ENCODE results near the gene MICAL3. TPM values are rescaled to one million over a fixed set of nuclear protein-coding genes. Genes with fewer than 3 reads are reported as not detected.
A peak's percentile ranks its signal among the peaks of the same experiment; 100 is the strongest.

MICAL3 gene
- total RNA-seq, 1 donor from 2014 or later = 103 TPM

GRCh38 chr22:17927062-17927461, 97.3 kb downstream of the MICAL3 start:
- TF ChIP-seq CTCF (IDR thresholded peaks at IDR 0.05; ENCODE audit: unreplicated experiment) = no peak
- Mint-ChIP-seq H3K27ac (no peak overlapping the region), H3K4me3 (no peak overlapping the region), H3K9me3 (no peaks in the 10 kb centered on the region), H3K27me3 (ENCODE audit: low read depth) (no peaks in the 10 kb centered on the region), H3K4me1 (peaks cover 29% of the 10 kb centered on the region), H3K36me3 (no peaks in the 10 kb centered on the region)
- no peak for DNase-seq (ENCODE audit: low spot score in 2 of 2, unreplicated experiment in 2 of 2)

- H3K27ac Mint-ChIP-seq = no peak overlapping the region
- H3K4me1 Mint-ChIP-seq = peaks cover 34% of the 10 kb centered on the region
- H3K9me3 Mint-ChIP-seq = no peaks in the 10 kb centered on the region
- no peak overlapping the region for H3K4me3 Mint-ChIP-seq
- no peaks in the 10 kb centered on the region for H3K27me3 Mint-ChIP-seq (ENCODE audit: low read depth)
- H3K36me3 Mint-ChIP-seq = no peaks in the 10 kb centered on the region
- DNase-seq (ENCODE audit: low spot score in 2 of 2, unreplicated experiment in 2 of 2) = no peak
- TF ChIP-seq CTCF (IDR thresholded peaks at IDR 0.05; ENCODE audit: unreplicated experiment) = no peak
Observed at GRCh38 chr22:17926516-17926915, 97.8 kb downstream of the MICAL3 start.

GRCh38 chr22:17925431-17925841, 98.9 kb downstream of the MICAL3 start:
- Mint-ChIP-seq H3K36me3 (no peaks in the 10 kb centered on the region), H3K4me3 (no peak overlapping the region), H3K27me3 (ENCODE audit: low read depth) (no peaks in the 10 kb centered on the region), H3K27ac (peak overlapping the region; percentile 55), H3K4me1 (peaks cover 44% of the 10 kb centered on the region), H3K9me3 (no peaks in the 10 kb centered on the region)
- no peak for DNase-seq (ENCODE audit: low spot score in 2 of 2, unreplicated experiment in 2 of 2)
- TF ChIP-seq CTCF (IDR thresholded peaks at IDR 0.05; ENCODE audit: unreplicated experiment) = no peak

GRCh38 chr22:17924735-17925364, 99.5 kb downstream of the MICAL3 start:
- H3K4me1 Mint-ChIP-seq = peaks cover 50% of the 10 kb centered on the region
- H3K36me3 Mint-ChIP-seq = no peaks in the 10 kb centered on the region

GRCh38 chr22:17924076-17924475, 100.3 kb downstream of the MICAL3 start:
- DNase-seq (ENCODE audit: low spot score in 2 of 2, unreplicated experiment in 2 of 2) = no peak
- peak overlapping the region; percentile 30 for H3K27ac Mint-ChIP-seq
- no peaks in the 10 kb centered on the region for H3K27me3 Mint-ChIP-seq (ENCODE audit: low read depth)
- H3K36me3 Mint-ChIP-seq = no peaks in the 10 kb centered on the region
- no peaks in the 10 kb centered on the region for H3K9me3 Mint-ChIP-seq
- peaks cover 57% of the 10 kb centered on the region for H3K4me1 Mint-ChIP-seq
- no peak for TF ChIP-seq CTCF (IDR thresholded peaks at IDR 0.05; ENCODE audit: unreplicated experiment)
- no peak overlapping the region for H3K4me3 Mint-ChIP-seq

More at GRCh38 chr22:17924735-17925364, 99.5 kb downstream of the MICAL3 start:
- Mint-ChIP-seq H3K27me3 (ENCODE audit: low read depth) (no peaks in the 10 kb centered on the region), H3K27ac (no peak overlapping the region), H3K9me3 (no peaks in the 10 kb centered on the region), H3K4me3 (no peak overlapping the region)
- no peak for TF ChIP-seq CTCF (IDR thresholded peaks at IDR 0.05; ENCODE audit: unreplicated experiment)
- no peak for DNase-seq (ENCODE audit: low spot score in 2 of 2, unreplicated experiment in 2 of 2)

Data from mesothelial cell of epicardium (in vitro differentiated cells).